PFSK-1 (cell line): Measurements from ENCODE around the gene PGLYRP1.

Source experiments
- FOXP2 ChIP-seq: optimal IDR thresholded peaks from 2 replicates; pipeline ENCODE3; 2011; ENCODE audit warnings: borderline replicate concordance, control low read depth, inconsistent platforms; ENCODE audit not compliant: insufficient read depth; ENCODE audit errors: extremely low read length, extremely low read depth
- POLR2AphosphoS5 ChIP-seq: IDR thresholded peaks from 2 replicates; pipeline ENCODE4 v1.6.1; 2012; ENCODE audit warnings: low read depth, mild to moderate bottlenecking, control low read depth, low read length, moderate library complexity
- SIN3A ChIP-seq: IDR thresholded peaks from 2 replicates; pipeline ENCODE4 v1.6.1; 2012; ENCODE audit warnings: mild to moderate bottlenecking, low read length, moderate library complexity, borderline replicate concordance; ENCODE audit not compliant: insufficient read depth
- TAF1 ChIP-seq: IDR thresholded peaks from 2 replicates; pipeline ENCODE4 v1.6.1; 2012; ENCODE audit warnings: low read length, control low read depth, borderline replicate concordance; ENCODE audit not compliant: insufficient read depth
- TF ChIP-seq, protein P1 (sequence below), 2 experiments: IDR thresholded peaks; 2 replicates each; pipeline versions ENCODE4 v1.6.1 to v1.8.0; 2011 to 2012; ENCODE audit warnings: low read depth in 2 of 2, low read length in 2 of 2, control low read depth in 1 of 2, inconsistent platforms in 1 of 2, mild to moderate bottlenecking in 1 of 2, moderate library complexity in 1 of 2; ENCODE audit not compliant: insufficient read depth in 1 of 2

The PGLYRP1 gene

DNA sequence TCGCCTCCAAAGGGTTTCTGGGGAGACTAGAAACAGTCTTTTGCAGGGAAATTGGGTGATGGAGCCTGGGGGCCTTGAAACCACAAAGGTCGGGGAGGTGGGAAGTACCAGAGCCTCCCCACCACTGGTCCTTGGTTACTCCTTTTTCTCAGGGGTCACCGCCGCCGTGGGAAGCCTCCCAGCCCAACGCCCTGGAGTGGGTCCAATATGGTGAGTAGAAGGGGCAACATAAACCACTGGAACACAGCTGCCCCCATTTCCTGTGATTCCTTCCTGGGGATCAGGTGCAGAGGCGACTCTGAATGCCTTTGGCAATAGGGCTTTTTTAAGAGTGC, 5.8 kb downstream of the PGLYRP1 start:
- TF ChIP-seq SIN3A: no peak
- TF ChIP-seq TAF1: no peak
- TF ChIP-seq, protein P1, sequence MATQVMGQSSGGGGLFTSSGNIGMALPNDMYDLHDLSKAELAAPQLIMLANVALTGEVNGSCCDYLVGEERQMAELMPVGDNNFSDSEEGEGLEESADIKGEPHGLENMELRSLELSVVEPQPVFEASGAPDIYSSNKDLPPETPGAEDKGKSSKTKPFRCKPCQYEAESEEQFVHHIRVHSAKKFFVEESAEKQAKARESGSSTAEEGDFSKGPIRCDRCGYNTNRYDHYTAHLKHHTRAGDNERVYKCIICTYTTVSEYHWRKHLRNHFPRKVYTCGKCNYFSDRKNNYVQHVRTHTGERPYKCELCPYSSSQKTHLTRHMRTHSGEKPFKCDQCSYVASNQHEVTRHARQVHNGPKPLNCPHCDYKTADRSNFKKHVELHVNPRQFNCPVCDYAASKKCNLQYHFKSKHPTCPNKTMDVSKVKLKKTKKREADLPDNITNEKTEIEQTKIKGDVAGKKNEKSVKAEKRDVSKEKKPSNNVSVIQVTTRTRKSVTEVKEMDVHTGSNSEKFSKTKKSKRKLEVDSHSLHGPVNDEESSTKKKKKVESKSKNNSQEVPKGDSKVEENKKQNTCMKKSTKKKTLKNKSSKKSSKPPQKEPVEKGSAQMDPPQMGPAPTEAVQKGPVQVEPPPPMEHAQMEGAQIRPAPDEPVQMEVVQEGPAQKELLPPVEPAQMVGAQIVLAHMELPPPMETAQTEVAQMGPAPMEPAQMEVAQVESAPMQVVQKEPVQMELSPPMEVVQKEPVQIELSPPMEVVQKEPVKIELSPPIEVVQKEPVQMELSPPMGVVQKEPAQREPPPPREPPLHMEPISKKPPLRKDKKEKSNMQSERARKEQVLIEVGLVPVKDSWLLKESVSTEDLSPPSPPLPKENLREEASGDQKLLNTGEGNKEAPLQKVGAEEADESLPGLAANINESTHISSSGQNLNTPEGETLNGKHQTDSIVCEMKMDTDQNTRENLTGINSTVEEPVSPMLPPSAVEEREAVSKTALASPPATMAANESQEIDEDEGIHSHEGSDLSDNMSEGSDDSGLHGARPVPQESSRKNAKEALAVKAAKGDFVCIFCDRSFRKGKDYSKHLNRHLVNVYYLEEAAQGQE (IDR thresholded peaks at IDR 0.05; ENCODE audit: insufficient read depth in 1 of 2, low read depth in 2 of 2, low read length in 2 of 2): no peak
- TF ChIP-seq POLR2AphosphoS5: no peak
- no peak for TF ChIP-seq FOXP2

DNA sequence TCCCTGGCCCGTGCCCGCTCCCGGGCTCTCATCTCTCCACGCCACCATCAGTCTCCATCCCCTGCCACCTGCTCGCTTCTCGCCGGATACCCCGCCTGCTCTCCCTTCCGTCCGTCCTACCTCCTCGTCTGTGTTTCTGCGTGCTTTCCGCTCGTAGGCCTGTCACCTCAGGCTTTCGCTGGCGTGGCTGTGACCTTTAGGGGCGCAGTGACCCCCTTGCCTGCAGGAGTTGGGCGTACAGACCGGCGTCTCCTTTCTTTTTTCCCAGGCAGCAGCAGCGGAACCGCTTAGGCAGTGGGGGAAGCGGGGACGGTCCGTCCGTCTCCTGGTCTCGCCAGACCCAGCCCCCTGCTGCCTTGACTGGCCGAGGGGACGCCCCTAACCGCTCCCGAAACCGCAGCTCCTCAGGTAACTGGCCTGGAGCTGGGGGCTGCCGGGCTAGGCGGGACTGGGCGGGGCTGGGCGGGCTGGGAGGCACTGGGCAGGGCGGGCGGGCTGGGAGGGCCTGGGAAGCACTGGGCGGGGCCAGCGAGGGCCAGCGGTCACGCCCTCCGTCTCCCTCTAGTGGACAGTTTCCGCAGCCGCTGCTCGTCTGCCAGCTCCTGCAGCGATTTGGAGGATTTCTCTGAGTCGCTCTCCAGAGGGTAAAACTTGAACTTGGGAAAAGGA, 6.3 kb downstream of the PGLYRP1 start:
- no peak for TF ChIP-seq TAF1
- TF ChIP-seq, protein P1 (IDR thresholded peaks at IDR 0.05; ENCODE audit: insufficient read depth in 1 of 2, low read depth in 2 of 2, low read length in 2 of 2): no peak
- no peak for TF ChIP-seq POLR2AphosphoS5
- TF ChIP-seq SIN3A: no peak
- TF ChIP-seq FOXP2: no peak

DNA sequence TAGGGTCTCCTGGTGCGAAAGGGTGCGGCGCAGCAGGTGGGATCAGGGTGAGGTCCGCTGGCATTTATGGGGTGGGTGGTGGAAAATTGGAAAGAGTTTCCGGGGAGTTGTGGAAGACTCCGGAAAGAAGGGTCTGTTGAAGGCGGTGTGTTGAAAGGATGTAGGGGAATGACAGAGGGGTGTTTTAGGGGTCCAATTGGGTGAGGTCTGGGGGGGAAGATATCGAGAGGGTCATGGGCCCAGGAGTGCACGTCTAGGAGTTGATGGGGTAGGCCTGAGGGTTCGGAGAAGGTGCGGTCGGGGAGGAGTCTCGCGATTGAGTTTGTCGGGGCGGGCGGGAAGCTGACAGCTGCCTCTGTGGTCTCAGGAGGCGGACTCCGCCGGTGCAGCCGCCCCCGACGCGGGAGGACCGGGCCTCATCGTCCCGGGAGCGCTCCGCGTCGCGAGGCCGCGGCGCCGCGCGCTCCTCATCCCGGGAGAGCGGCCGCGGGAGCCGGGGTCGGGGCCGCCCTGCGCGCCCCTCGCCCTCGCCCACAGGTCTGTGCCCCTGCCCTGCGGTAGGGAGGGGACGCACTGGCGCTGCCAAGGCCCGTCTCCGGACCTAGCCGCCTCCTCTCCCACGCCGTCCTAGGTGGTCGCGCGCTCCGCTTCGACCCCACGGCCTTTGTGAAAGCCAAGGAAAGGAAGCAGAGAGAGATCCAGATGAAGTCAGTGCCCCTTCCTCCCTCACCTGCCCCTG, 7.0 kb downstream of the PGLYRP1 start:
- TF ChIP-seq SIN3A: no peak
- TF ChIP-seq TAF1: no peak
- TF ChIP-seq POLR2AphosphoS5: no peak

DNA sequence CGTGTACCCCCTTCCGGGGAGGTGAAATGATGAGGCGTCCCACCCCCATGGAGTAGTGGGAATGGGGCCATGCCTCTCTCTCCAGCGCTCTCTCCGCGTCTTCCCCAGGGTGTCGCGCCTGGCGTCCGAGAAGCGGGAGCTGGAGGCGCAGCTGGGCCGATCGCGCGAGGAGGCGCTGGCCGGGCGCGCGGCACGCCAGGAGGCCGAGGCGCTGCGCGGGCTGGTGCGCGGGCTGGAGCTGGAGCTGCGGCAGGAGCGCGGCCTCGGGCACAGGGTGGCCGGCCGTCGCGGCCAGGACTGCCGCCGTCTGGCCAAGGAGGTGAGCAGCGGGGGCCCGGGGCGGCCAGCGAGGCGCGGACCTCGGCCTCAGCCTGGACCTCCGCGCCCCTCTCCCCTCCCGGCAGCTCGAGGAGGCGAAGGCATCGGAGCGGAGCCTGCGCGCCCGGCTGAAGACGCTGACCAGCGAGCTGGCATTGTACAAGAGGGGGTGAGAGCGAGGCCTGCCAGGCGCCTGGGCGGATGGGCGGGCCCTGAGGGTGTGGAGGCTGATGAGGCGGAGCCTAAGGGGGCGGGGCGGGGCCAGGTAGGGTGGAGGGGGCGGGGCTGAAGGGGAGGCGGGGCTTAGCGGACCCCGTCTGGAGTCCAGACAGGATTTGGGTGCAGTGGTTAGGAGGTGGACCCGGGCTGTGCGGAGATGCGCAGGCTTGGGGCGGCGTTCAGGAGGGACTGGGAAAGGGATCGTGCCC, 7.7 kb downstream of the PGLYRP1 start:
- no peak for TF ChIP-seq FOXP2
- TF ChIP-seq TAF1: no peak
- TF ChIP-seq, protein P1 (IDR thresholded peaks at IDR 0.05; ENCODE audit: insufficient read depth in 1 of 2, low read depth in 2 of 2, low read length in 2 of 2): no peak
- no peak for TF ChIP-seq POLR2AphosphoS5
- no peak for TF ChIP-seq SIN3A

DNA sequence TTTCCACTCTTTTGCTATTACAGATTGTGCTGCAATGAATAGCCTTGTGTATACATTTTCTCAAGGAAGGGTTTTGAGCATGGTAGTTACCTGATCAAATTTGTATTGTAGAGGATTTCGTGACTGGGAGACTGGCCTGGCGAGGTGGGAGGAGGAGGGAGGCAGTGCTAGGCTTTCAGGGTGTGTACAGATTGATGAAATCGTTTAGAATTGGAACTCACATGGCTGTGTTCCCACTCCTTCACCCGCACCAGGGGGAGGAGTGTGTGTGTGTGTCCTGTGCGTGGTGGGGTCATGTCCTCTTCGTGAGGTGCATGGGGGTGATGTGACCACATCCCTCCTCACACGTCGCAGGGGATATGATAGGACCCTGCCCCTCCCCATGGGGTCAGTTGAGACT, 8.3 kb downstream of the PGLYRP1 start:
- TF ChIP-seq TAF1: no peak
- TF ChIP-seq, protein P1 (IDR thresholded peaks at IDR 0.05; ENCODE audit: insufficient read depth in 1 of 2, low read depth in 2 of 2, low read length in 2 of 2): no peak
- TF ChIP-seq FOXP2: no peak
- no peak for TF ChIP-seq POLR2AphosphoS5
